Fibroblast of skin of back (primary cell): ENCODE data around the gene ENTPD8. TPM values are rescaled to one million over a fixed set of nuclear protein-coding genes. Genes with fewer than 3 reads are reported as not detected.

ENCODE experiments used
- DNase-seq: peaks from one replicate; pipeline ENCODE4 v3.0.0-alpha.2; 2013
- polyA plus RNA-seq, 2 experiments: library from polyadenylated mRNA; unstranded; fragments of 120-200 nt; gene quantifications; one replicate each; pipeline ENCODE4 v1.2.1, GENCODE V29; 2013; ENCODE audit not compliant: insufficient read length in 2 of 2

The ENTPD8 gene
- not detected for polyA plus RNA-seq (2013, experiment 1 of 2; ENCODE audit: insufficient read length)
- not detected for polyA plus RNA-seq (2013, experiment 2 of 2; ENCODE audit: insufficient read length)

DNA sequence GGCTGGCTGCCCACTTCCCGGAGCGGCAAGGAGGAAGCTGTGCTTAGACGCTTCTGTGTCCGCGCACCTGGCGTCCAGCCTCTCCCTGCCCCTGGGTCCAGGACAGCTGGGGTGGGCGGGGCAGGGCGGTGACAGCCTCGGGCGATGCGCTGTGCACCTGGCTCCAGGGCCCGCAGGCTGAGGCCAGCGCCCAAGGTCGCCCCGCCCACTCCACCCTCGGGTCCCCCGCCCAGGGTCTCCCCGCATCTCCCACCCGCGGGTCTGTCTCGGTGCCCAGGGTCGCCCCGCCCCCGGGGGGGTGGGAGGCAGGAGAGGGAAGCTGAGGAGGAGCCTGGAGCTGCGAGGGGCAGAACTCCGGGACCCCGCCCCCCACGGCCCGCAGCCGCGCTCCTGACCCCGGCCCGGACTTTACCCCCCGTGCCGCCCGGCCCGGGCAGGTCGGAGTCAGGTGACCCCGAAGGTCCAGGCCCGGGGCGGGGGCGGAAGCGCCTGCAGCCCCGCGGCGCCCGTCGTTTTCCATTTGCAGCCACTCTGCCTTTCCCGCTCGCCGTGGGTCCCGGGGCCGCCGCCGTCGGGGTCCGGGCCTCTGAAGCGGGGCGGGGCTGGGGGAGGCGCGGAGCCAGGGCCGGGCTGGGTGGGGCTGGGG, at the start of gene ENTPD8:
ENTPD8 (minus strand) TSS at position 69 of the 646 bp plus-strand sequence. CDS start 3,072 bp downstream, outside the sequence.
- no peak for DNase-seq

- DNase-seq, result no peak
Measured at GRCh38 chr9:137490532-137491186, 49.5 kb upstream of the ENTPD8 start.

GRCh38 chr9:137488906-137489305, 47.7 kb upstream of the ENTPD8 start:
- no peak for DNase-seq

DNA sequence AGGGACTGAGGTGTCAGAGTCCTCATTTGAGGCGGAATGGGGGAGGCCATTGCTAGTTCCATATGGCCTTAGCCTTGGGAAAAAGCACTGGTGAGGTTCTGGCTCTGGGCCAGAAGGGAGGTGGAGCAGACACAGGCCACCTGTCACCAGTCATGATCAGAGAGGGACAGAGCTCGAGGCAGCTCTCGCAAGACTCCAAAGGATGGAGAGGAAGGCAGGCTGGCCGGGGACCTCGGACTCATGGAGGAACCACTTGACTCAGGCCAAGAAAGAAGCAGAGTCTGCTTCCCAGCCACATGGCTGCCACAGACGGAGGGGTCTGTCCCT, 47.1 kb upstream of the ENTPD8 start:
- DNase-seq, result no peak

DNA sequence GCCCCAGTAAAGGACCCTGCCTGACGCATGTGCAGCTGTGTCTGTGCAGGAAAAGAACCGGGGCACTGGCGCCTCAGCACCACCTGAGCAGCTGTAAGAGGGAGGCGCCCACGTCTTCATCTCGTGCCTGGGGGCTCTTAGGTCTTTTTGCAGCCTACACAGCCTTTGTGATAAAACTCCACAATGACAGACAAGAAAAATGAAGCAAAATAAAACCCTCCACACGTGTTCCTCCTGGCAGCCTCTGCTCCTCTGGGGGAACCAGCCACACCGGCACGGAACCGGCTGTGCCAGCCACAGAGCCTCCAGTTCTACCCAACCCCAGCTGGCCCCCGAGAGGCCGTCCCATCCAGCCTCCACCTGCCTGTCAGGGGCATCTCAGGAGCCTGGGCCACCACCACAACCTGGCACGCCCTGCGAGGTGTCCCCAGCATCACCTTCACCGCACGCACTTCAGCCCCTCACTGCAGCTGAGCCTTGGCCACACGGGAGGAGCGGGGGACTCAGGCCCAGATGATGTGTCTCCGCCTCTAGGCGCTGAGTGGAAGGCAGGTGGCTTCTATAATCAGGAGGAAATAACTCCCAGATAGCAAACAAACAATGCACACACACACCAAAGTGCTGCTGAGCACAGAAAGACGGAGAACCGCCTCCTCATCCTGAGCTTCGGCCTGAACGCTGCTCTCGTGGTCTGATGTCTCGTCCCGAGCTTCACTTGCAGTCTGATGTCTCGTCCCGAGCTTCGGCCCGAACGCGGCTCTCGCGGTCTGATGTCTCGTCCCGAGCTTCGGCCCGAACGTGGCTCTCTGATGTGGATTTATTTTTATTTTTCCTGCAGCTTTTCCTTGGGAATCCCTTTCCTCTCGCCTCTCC, 46.5 kb upstream of the ENTPD8 start:
- no peak for DNase-seq

DNA sequence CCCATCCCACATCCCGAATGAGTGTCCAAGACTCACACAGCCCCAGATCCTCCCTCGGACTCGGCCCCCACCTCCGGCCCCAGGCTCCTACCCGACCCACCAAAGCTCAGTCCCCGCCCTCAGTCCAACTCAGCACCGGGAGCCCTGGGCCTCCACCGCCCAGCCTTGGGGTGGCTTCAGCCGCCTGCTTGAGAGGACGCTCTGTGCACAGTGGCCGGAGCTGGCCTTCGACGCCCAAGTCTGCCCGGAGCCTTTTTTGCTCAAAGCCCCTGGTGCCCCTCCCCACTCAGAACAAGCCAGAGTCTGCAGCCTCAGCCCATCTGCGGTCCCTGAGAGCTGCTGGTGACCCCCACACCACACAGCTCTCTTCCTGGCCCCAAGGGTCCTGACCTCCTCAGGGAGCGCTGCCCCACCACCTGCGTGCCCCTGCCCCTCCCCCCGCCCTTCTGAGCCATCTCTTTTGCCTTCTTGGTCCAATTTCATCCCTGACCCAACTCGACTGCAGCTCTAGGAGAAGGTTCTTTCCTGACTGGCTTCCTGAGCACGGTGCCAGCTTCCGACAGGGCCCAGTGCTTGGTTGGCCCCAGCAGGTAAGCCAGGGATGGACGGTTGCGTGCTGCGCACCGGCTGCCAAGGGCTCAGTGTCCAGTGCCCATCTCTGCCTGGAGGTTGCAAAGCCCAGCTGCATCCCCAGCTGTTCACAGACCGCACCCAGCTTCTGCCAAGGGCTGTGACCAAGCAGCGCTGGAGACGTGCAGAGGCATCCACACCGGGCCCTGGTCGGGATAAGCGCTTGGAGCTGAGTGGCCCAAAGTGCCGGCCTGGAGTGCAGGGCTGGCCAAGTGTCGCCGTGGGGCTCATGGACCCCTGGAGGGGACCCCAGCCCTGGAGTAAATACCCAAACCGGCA, 45.6 kb upstream of the ENTPD8 start:
- no peak for DNase-seq

DNA sequence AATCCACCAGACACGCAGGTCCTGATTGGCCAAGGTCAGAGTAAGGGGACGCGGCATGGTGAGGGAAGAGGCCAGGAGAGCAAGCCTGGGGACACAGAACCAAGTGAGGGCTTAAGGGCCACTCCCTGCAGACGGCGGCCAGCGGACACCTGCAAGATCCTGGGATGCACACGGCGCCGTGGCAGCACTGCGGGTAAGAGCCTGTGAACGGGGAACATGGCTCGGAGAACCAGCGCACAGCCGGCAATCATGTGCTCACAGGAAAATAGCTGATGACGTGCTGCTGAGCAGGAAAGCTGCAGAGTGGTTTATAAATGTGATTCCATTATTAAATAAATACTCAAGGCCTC, 45.0 kb upstream of the ENTPD8 start:
- DNase-seq, result no peak

DNA sequence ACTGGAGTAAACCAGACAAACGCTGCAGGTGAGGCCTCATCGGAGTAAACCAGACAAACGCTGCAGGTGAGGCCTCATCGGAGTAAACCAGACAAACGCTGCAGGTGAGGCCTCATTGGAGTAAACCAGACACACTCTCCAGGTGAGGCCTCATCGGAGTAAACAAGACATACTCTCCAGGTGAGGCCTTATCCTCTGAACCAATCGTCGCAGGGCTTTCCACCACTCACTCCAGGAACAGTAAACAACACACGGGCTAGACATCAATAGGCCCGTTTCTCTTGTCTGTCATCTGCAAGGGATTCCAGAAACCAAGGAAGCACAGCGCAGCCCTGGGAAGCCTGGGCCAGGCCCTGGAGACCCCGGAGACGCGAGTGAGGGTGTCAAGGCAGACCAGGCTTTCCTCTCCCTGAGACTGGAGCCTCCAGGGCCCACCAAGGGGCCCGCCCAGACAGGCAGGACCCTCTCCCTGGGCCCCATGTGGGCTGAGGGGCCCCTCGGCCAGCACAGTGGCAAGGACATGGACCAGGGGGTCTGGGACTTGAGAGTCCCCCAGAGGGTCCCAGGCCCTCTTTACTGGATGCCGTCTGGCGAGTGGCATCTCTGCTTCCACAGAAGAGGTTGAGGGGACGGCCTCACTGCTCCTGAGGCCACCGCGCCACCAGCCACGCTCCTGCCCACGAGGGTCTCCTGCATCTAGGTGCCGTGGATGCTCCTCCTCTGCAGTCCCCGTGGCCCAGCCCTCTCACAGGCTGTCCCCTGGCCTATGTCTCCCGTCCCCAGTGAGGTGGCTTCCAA, 44.4 kb upstream of the ENTPD8 start:
- no peak for DNase-seq

DNA sequence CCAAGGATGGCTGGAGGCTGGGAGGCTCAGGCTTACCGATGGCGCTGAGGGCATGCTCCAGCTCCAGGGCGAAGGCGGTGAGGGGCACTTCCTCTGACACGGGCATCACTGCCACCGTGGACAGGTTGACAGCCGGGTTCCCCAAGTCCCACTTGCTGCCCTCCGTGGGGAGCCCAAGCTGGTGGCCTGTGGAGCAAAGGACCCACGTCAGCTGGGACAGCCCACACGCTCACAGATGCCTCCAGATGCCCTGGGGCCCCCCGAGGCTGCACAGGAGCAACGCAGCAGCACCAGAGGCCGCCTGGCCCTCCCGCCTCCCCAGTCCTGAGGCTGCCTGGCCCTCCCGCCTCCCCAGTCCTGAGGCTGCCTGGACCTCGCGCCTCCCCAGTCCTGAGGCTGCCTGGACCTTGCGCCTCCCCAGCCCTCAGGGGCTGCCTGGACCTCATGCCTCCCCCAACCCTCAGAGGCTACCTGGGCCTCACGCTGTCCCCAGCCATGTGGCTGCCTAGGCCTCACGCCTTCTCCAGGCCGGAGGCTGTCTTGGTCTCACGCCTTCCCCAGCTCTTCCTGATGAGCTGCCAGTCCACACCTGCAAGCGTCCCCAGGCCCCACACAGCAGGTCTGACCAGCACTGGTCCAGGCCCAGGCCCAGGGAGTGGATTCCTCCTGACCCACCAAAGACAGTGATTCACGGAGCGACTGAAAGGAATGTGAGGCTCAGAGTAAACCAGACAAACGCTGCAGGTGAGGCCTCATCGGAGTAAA, 43.6 kb upstream of the ENTPD8 start:
- no peak for DNase-seq

DNA sequence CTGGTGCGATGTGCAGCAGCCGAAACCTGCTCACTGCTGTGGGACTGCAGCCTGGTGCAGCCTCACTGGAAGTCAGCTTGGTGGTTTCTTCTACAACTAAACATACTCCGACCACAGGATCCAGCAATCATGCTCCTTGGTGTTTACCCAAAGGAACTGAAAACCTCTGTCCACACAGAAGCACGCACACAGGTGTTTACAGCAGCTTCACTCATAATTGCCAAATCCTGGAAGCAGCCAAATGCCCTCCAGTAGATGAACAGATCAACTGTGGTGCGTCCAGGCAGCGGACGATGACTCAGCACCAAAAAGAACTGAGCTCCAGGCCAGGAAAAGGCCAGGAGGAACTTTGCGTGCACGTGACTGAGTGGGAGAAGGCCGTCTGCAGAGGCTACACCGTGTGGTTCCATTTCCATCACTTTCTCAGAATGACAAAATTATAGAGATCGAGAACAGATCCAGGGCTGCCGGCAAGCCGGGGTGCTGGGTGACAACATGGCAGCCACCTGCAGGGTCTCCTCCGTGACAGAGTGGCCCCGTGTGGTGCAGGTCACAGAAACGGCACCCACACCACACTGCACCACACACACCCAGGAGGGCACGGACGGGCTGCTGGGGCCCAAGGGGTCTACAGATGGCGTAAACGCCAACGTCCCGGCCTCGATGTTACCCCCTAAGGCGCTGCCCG, 41.1 kb upstream of the ENTPD8 start:
- DNase-seq, result peak; percentile 18

- DNase-seq, result no peak
Measured at GRCh38 chr9:137480686-137481683, 39.8 kb upstream of the ENTPD8 start.

DNA sequence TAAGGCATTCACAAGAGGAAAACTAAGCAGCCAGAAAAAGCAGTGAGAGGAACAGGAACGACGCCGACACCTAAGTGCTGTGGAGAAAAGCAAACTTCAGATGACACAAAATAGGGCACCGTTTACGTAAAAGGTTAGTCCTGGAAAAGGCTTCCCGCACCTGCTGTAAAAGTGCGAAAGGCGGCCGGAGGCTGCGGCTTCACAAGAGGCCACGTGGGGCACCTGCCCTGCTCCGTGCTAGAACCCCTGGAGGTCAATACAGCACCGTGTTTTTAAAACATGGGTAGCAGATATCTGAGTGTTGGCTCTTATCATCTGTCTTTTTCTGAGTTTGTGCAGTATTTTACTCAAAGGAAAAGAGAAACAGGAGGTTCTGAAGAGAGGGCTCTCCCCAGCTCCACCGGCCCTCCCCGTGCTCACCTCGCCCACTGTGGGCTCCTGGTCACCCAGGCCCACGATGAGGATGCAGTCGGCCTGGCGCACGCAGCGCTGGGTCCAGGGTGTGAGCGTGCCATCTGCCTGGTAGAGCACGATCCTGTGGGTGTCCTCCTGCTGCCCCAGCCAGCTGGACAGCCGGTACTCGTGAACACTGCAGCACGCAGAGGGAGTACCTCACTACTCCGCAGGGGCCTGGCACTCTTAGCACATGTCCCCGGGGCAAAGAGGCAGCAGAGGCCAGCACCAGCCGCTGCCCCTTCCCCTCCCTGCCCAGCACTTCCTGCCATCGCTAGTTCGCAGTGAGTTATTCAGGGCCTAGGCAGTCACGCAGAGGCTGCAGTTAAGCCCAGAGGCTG, 38.9 kb upstream of the ENTPD8 start:
- no peak for DNase-seq

DNA sequence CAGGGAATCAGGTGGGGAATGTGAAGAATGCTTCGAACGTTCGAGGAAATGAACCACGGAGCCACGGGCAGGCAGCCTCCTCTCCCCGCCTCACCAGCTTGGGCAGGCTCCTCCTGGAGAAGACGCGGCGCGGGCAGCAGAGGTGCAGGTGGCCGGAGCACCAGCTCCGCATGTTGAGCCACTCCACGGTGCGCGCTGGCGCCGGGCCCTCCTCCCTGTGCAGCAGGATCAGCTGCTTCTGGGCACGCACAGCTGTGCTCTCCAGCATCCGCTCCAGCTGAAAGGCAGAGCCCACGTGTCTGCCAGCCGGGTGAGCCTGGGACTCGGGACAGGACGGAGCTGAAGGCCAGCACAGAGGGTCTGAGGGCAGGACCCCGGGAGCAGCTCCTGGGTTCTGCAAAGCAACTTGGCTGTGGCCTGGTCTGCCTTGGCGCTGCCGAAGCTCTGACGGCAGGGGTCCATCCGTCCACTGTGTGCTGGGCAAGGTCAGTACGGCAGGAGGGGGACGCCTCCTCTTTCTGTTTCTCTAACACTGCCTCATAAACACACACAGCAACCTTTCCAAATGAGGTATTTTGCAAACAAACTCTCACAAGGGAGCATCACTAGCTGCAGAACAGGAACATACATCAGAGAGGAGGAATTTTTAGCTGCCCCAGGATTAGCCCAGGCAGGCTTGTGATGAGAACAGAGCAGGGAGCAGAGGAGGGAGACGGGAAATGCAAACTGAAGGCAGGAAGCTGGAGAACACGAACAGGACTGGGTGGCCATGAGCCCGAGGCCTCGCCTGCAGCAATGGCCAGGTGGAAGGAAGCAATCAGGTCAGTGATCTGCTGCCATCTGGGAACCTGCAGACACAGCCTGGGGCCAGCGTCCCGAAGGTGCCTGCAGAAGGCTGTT, 38.1 kb upstream of the ENTPD8 start:
- peak; percentile 27 for DNase-seq

DNA sequence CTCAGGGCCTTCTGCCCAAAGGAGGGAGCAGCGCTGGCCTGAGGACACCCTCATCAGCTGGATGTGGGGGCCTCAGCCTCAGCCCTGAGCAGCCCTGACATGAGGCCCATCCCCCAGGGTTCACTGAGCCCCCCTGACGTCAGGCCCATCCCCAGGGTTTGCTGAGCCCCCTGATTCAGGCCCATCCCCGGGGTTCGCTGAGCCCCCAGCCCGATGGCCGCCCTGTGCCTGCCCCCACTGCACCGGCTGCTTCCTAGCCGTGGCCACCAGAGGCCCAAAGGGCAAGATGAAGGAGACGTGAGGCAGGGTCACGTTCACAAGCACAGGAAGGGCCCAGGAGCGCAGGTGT, 37.4 kb upstream of the ENTPD8 start:
- DNase-seq, result no peak

DNA sequence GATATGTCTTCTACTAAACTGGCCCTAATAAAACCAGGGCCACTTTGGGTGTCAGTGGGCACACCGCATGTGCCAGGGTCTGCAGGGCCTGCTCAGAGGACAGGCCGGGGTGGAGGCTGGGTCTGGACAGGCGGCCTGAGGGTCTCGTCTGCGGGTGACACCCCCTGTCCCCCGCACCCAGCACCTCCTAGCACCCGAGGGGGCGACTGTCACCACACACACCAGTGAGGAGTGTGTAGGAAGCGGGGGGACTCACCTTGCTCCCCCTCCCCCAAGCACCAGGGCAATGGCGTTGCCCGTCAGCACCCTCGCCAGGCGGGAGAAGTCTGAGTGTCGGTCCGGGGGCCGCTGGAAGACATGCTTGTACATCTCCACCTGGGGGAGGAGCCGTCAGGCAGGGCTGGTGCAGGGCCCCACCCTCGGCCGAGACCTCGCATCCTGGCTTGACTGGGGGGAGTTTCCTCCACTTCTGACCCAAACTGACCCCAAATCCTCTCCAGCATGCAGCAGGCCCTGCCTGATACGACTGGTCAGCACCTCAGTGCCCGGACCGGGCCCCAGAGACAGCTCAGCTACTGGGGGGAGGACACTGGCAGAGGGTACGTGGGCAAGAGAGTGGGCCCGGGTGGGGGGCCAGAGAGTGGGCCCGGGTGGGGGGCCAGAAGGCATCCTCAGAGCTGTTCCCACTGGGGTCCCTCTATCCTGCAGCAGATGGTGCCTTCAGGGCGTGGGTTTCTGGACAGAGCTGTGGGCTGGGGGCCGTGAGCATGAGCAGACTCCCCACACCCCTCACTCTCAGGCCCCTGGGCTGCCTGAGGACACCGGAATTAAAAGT, 36.8 kb upstream of the ENTPD8 start:
- DNase-seq, result no peak

- DNase-seq, result no peak
Measured at GRCh38 chr9:137476856-137477255, 35.7 kb upstream of the ENTPD8 start.
